Neural cell (in vitro differentiated cells): ENCODE data around the gene TTC31. TPM values are rescaled to one million over a fixed set of nuclear protein-coding genes. Genes with fewer than 3 reads are reported as not detected.

Experiments
- H2AFZ ChIP-seq: fragments of 200-600, 300-800 bp; sonication (generic), shearing (Covaris generic); 2 replicates; pipeline ENCODE4 v1.6.0; 2014; ENCODE audit warnings: low read depth, mild to moderate bottlenecking, antibody characterized with exemption, low read length, moderate library complexity
- H3F3A ChIP-seq: fragments of 200-600 bp; shearing (Covaris generic); 2 replicates; pipeline ENCODE4 v1.6.1; 2016; ENCODE audit warnings: mild to moderate bottlenecking, moderate library complexity, mixed read lengths, antibody characterized with exemption, low read length; ENCODE audit not compliant: insufficient read depth, poor library complexity, severe bottlenecking
- H3K27ac ChIP-seq: fragments of 200-600, 300-800 bp; sonication (generic), shearing (Covaris generic); 2 replicates; pipeline ENCODE4 v1.5.1; 2014; ENCODE audit warnings: mild to moderate bottlenecking, low read length, moderate library complexity
- H3K27me3 ChIP-seq: fragments of 300-800, 200-600 bp; sonication (generic), shearing (Covaris generic); 2 replicates; pipeline ENCODE4 v1.6.0; 2014; ENCODE audit warnings: mild to moderate bottlenecking, low read depth, low read length, moderate library complexity; ENCODE audit not compliant: insufficient read depth
- H3K36me3 ChIP-seq: fragments of 300-800, 200-600 bp; sonication (generic), shearing (Covaris generic); 2 replicates; pipeline ENCODE4 v1.5.1; 2014; ENCODE audit warnings: mild to moderate bottlenecking, antibody characterized with exemption, low read length, moderate library complexity; ENCODE audit not compliant: insufficient read depth
- H3K4me2 ChIP-seq: fragments of 300-800, 200-600 bp; sonication (generic), shearing (Covaris generic); 2 replicates; pipeline ENCODE4 v1.6.0; 2014; ENCODE audit warnings: mild to moderate bottlenecking, low read length
- H3K4me3 ChIP-seq: fragments of 300-800, 200-600 bp; sonication (generic), shearing (Covaris generic); 2 replicates; pipeline ENCODE4 v1.5.1; 2014; ENCODE audit warnings: mild to moderate bottlenecking, low read length, moderate library complexity
- H3K79me2 ChIP-seq: fragments of 200-600 bp; shearing (Covaris generic); replicated peaks from 2 replicates; pipeline ENCODE4 v1.6.0; 2014; ENCODE audit warnings: mild to moderate bottlenecking, low read length, moderate library complexity; ENCODE audit not compliant: insufficient read depth
- H3K9ac ChIP-seq: fragments of 300-800, 200-600 bp; sonication (generic), shearing (Covaris generic); 2 replicates; pipeline ENCODE4 v1.6.1; 2016; ENCODE audit warnings: mild to moderate bottlenecking, low read length, mixed read lengths
- H3K9me2 ChIP-seq: fragments of 200-600 bp; shearing (Covaris generic); 2 replicates; pipeline ENCODE4 v1.6.1; 2016; ENCODE audit warnings: mild to moderate bottlenecking, low read length, mixed read lengths; ENCODE audit not compliant: insufficient read depth
- H3K9me3 ChIP-seq: fragments of 200-600, 300-800 bp; sonication (generic), shearing (Covaris generic); 2 replicates; pipeline ENCODE4 v1.6.1; 2016; ENCODE audit warnings: mild to moderate bottlenecking, mixed run types, low read length, moderate library complexity, mixed read lengths
- H4K20me1 ChIP-seq: fragments of 200-600 bp; shearing (Covaris generic); 2 replicates; pipeline ENCODE4 v1.6.1; 2016; ENCODE audit warnings: mild to moderate bottlenecking, mixed run types; ENCODE audit not compliant: insufficient read depth
- EP300 ChIP-seq: fragments of 450-650 bp; conservative IDR thresholded peaks from 2 replicates; pipeline ENCODE4 v1.6.1; 2014; ENCODE audit warnings: antibody characterized with exemption, mild to moderate bottlenecking, moderate library complexity; ENCODE audit not compliant: poor library complexity, severe bottlenecking
- EZH2 ChIP-seq: fragments of 200-600, 300-800 bp; shearing (Covaris generic), sonication (generic); IDR thresholded peaks from 2 replicates; pipeline ENCODE4 v1.6.1; 2014; ENCODE audit warnings: antibody characterized with exemption, low read length, borderline replicate concordance, mild to moderate bottlenecking; ENCODE audit not compliant: insufficient read depth, poor library complexity, severe bottlenecking
- MXI1 ChIP-seq: fragments of 450-650 bp; conservative IDR thresholded peaks from 2 replicates; pipeline ENCODE4 v1.6.1; 2014; ENCODE audit warnings: antibody characterized with exemption, mild to moderate bottlenecking; ENCODE audit not compliant: poor library complexity, severe bottlenecking
- POLR2AphosphoS5 ChIP-seq: IDR thresholded peaks from 2 replicates; pipeline ENCODE4 v1.6.1; 2012
- RAD21 ChIP-seq: fragments of 450-650 bp; conservative IDR thresholded peaks from 2 replicates; pipeline ENCODE4 v1.6.1; 2014; ENCODE audit warnings: antibody characterized with exemption, mild to moderate bottlenecking, moderate library complexity
- REST ChIP-seq: IDR thresholded peaks from 2 replicates; pipeline ENCODE4 v1.6.1; 2012; ENCODE audit warnings: borderline replicate concordance
- SMC3 ChIP-seq: fragments of 450-650 bp; conservative IDR thresholded peaks from 2 replicates; pipeline ENCODE4 v1.6.1; 2014; ENCODE audit warnings: antibody characterized with exemption, mild to moderate bottlenecking, moderate library complexity; ENCODE audit not compliant: poor library complexity
- TAF1 ChIP-seq: IDR thresholded peaks from 2 replicates; pipeline ENCODE4 v1.6.1; 2012; ENCODE audit warnings: low read depth
- polyA plus RNA-seq: library from polyadenylated mRNA; depleted of rRNA; stranded (reverse); fragments of >200 nt; gene quantifications from 2 replicates; pipeline ENCODE4 v1.2.3, GENCODE V29; 2014
- TF ChIP-seq, protein P1 (sequence below): fragments of 450-650 bp; IDR thresholded peaks from 2 replicates; pipeline ENCODE4 v1.5.1; 2014; ENCODE audit warnings: antibody characterized with exemption, mild to moderate bottlenecking, moderate library complexity; ENCODE audit not compliant: poor library complexity, severe bottlenecking

TTC31 gene
- polyA plus RNA-seq, 1 donor from 2014 or later: 11.0 TPM

- no peak overlapping the region for H3K9ac ChIP-seq
- H4K20me1 ChIP-seq: no peaks in the 10 kb centered on the region
- no peaks in the 10 kb centered on the region for H3K9me3 ChIP-seq
- TF ChIP-seq POLR2AphosphoS5 (no peak), REST (no peak), SMC3 (no peak), RAD21 (no peak), TAF1 (no peak), EP300 (no peak), EZH2 (no peak)
- TF ChIP-seq, protein P1, sequence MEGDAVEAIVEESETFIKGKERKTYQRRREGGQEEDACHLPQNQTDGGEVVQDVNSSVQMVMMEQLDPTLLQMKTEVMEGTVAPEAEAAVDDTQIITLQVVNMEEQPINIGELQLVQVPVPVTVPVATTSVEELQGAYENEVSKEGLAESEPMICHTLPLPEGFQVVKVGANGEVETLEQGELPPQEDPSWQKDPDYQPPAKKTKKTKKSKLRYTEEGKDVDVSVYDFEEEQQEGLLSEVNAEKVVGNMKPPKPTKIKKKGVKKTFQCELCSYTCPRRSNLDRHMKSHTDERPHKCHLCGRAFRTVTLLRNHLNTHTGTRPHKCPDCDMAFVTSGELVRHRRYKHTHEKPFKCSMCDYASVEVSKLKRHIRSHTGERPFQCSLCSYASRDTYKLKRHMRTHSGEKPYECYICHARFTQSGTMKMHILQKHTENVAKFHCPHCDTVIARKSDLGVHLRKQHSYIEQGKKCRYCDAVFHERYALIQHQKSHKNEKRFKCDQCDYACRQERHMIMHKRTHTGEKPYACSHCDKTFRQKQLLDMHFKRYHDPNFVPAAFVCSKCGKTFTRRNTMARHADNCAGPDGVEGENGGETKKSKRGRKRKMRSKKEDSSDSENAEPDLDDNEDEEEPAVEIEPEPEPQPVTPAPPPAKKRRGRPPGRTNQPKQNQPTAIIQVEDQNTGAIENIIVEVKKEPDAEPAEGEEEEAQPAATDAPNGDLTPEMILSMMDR: no peak
- no peaks in the 10 kb centered on the region for H3F3A ChIP-seq
- peaks cover 64% of the 10 kb centered on the region for H3K27me3 ChIP-seq
- H3K27ac ChIP-seq: no peak overlapping the region
- no peak overlapping the region for H3K4me3 ChIP-seq
- no peaks in the 10 kb centered on the region for H3K36me3 ChIP-seq
- H3K79me2 ChIP-seq: no peaks in the 10 kb centered on the region
- H2AFZ ChIP-seq: no peak overlapping the region
- H3K4me2 ChIP-seq: no peak overlapping the region
- no peaks in the 10 kb centered on the region for H3K9me2 ChIP-seq
These were observed 14.3 kb downstream of the TTC31 start for GRCh38 chr2:74496997-74497776.

- H3K4me2 ChIP-seq: no peak overlapping the region
- no peaks in the 10 kb centered on the region for H3F3A ChIP-seq
- H2AFZ ChIP-seq: no peak overlapping the region
- no peaks in the 10 kb centered on the region for H4K20me1 ChIP-seq
- peaks cover 71% of the 10 kb centered on the region for H3K27me3 ChIP-seq
- H3K79me2 ChIP-seq: no peaks in the 10 kb centered on the region
- no peaks in the 10 kb centered on the region for H3K9me2 ChIP-seq
- no peak overlapping the region for H3K27ac ChIP-seq
- no peaks in the 10 kb centered on the region for H3K9me3 ChIP-seq
- no peak overlapping the region for H3K9ac ChIP-seq
- H3K36me3 ChIP-seq: no peaks in the 10 kb centered on the region
- H3K4me3 ChIP-seq: peak overlapping the region; percentile 55
- no peak for TF ChIP-seq POLR2AphosphoS5
- TF ChIP-seq REST: no peak
- no peak for TF ChIP-seq MXI1
- TF ChIP-seq, protein P1: no peak
- no peak for TF ChIP-seq RAD21
- no peak for TF ChIP-seq SMC3
- no peak for TF ChIP-seq EZH2
- no peak for TF ChIP-seq EP300
- TF ChIP-seq TAF1: no peak
These were observed 15.1 kb downstream of the TTC31 start for GRCh38 chr2:74497777-74498499.
